CMK (cell line): ENCODE data around the gene FGF21.
A peak's percentile ranks its signal among the peaks of the same experiment; 100 is the strongest.
"Not testable (repeated sequence)": the region's sequence is repeated elsewhere in the genome, so short reads cannot be mapped to it uniquely, and the experiment has no call there.

Experiments used
- DNase-seq: peaks from one replicate; pipeline ENCODE4 v3.0.0-alpha.2; 2010; ENCODE audit warnings: low read depth

The FGF21 gene

GRCh38 chr19:48751845-48752495 lies 3.4 kb upstream of the FGF21 start:
- DNase-seq: no peak

GRCh38 chr19:48752496-48753365 lies 2.6 kb upstream of the FGF21 start, which contains the start of gene FUT1:
Gene FUT1, minus strand, starts transcription at chr19:48752641. Its CDS starts 1,360 bp downstream, at chr19:48751281.
- peak; percentile 87 for DNase-seq

- DNase-seq: no peak
Measured at GRCh38 chr19:48755787-48756186, 463 bp downstream of the FGF21 start.

GRCh38 chr19:48756212-48756611 lies 888 bp downstream of the FGF21 start:
- DNase-seq: no peak

GRCh38 chr19:48756686-48757085 lies 1.4 kb downstream of the FGF21 start:
- no peak for DNase-seq

- no peak for DNase-seq
Measured at GRCh38 chr19:48757089-48757675, 1.9 kb downstream of the FGF21 start.

GRCh38 chr19:48757741-48758144 lies 2.4 kb downstream of the FGF21 start:
- no peak for DNase-seq

- no peak for DNase-seq
Measured at GRCh38 chr19:48760504-48761205, 5.3 kb downstream of the FGF21 start.

GRCh38 chr19:48765816-48766215 lies 10.5 kb downstream of the FGF21 start:
- not testable (repeated sequence) for DNase-seq

GRCh38 chr19:48768171-48768753 lies 12.9 kb downstream of the FGF21 start:
- DNase-seq: not testable (repeated sequence)

- no peak for DNase-seq
Measured at GRCh38 chr19:48768994-48769713, 13.8 kb downstream of the FGF21 start.

GRCh38 chr19:48770266-48770665 lies 14.9 kb downstream of the FGF21 start:
- no peak for DNase-seq

GRCh38 chr19:48770734-48771472 lies 15.6 kb downstream of the FGF21 start:
- DNase-seq: no peak

- DNase-seq: no peak
Measured at GRCh38 chr19:48772503-48772953, 17.2 kb downstream of the FGF21 start.

GRCh38 chr19:48777139-48777538 lies 21.8 kb downstream of the FGF21 start:
- no peak for DNase-seq

GRCh38 chr19:48777720-48778119 lies 22.4 kb downstream of the FGF21 start:
- no peak for DNase-seq

- DNase-seq: no peak
Measured at GRCh38 chr19:48779636-48780035, 24.3 kb downstream of the FGF21 start.

- DNase-seq: peak; percentile 98
Measured at GRCh38 chr19:48780631-48781391, 25.5 kb downstream of the FGF21 start.

- DNase-seq: peak; percentile 33
Measured at GRCh38 chr19:48784527-48784926, 29.2 kb downstream of the FGF21 start.

- not testable (repeated sequence) for DNase-seq
Measured at GRCh38 chr19:48786422-48786821, 31.1 kb downstream of the FGF21 start.
